ENCODE measurements around the gene SPATA7.

GRCh38 chr14:88426271-88426670 is 40.8 kb downstream of the SPATA7 start:
- no peak for TF ChIP-seq POLR2AphosphoS5 (IDR thresholded peaks at IDR 0.05; ENCODE audit: low read depth, low read length)
- TF ChIP-seq TAF1 (IDR thresholded peaks at IDR 0.05; ENCODE audit: borderline replicate concordance, insufficient read depth, low read length), result no peak
- no peak for TF ChIP-seq REST (IDR thresholded peaks at IDR 0.05; ENCODE audit: insufficient read depth in 1 of 2, low read depth in 2 of 2, low read length in 2 of 2)
- no peak for TF ChIP-seq SIN3A (IDR thresholded peaks at IDR 0.05; ENCODE audit: borderline replicate concordance, insufficient read depth, low read length)
- no peak for TF ChIP-seq FOXP2 (optimal IDR thresholded peaks at IDR 0.05; ENCODE audit: borderline replicate concordance, extremely low read depth, extremely low read length, insufficient read depth)

All from PFSK-1 (cell line).